SU-DHL-6 (cell line): ENCODE data around the gene COX5A.
"Not testable (repeated sequence)": the region's sequence is repeated elsewhere in the genome, so short reads cannot be mapped to it uniquely, and the experiment has no call there.

Experiments
- H2AFZ ChIP-seq: fragments of 200-600 bp; sonication (generic); 2 replicates; pipeline ENCODE4 v1.6.1; 2014; ENCODE audit warnings: low read depth, mild to moderate bottlenecking, moderate library complexity, mixed read lengths, antibody characterized with exemption, low read length; ENCODE audit not compliant: severe bottlenecking
- H3F3A ChIP-seq: fragments of 200-600 bp; shearing (Covaris generic); 2 replicates; pipeline ENCODE4 v1.6.0; 2016; ENCODE audit warnings: antibody characterized with exemption, mild to moderate bottlenecking; ENCODE audit not compliant: insufficient read depth
- H3K27ac ChIP-seq: fragments of 200-600 bp; sonication (generic); 2 replicates; pipeline ENCODE4 v1.5.1; 2016; ENCODE audit warnings: low read depth, mild to moderate bottlenecking, low read length, moderate library complexity, mixed read lengths
- H3K27me3 ChIP-seq: fragments of 200-600 bp; sonication (generic), shearing (Covaris generic); 2 replicates; pipeline ENCODE4 v1.6.0; 2014; ENCODE audit warnings: mild to moderate bottlenecking, low read length
- H3K36me3 ChIP-seq: fragments of 200-600 bp; sonication (generic); 2 replicates; pipeline ENCODE4 v1.6.1; 2014; ENCODE audit warnings: mild to moderate bottlenecking, low read length, mixed read lengths
- H3K4me2 ChIP-seq: fragments of 300-600, 200-600 bp; shearing (Covaris generic), sonication (generic); 2 replicates; pipeline ENCODE4 v1.6.0; 2014; ENCODE audit warnings: low read length, low read depth, mild to moderate bottlenecking; ENCODE audit not compliant: poor library complexity, severe bottlenecking
- H3K4me3 ChIP-seq: fragments of 200-600 bp; sonication (generic); 2 replicates; pipeline ENCODE4 v1.5.1; 2014; ENCODE audit warnings: antibody characterized with exemption, low read length, mild to moderate bottlenecking, mixed read lengths; ENCODE audit not compliant: insufficient read depth, poor library complexity, severe bottlenecking
- H3K79me2 ChIP-seq: fragments of 200-600 bp; sonication (generic); 2 replicates; pipeline ENCODE4 v1.6.1; 2014; ENCODE audit warnings: mild to moderate bottlenecking, low read length, moderate library complexity; ENCODE audit not compliant: insufficient read depth
- H3K9ac ChIP-seq: fragments of 200-600 bp; sonication (generic); 2 replicates; pipeline ENCODE4 v1.7.0; 2014; ENCODE audit warnings: mild to moderate bottlenecking, low read length
- H3K9me2 ChIP-seq: fragments of 200-600 bp; sonication (generic); replicated peaks from 2 replicates; pipeline ENCODE4 v1.6.1; 2014; ENCODE audit warnings: low read length; ENCODE audit not compliant: insufficient read depth
- H3K9me3 ChIP-seq: fragments of 200-600 bp; sonication (generic); 2 replicates; pipeline ENCODE4 v1.6.1; 2014; ENCODE audit warnings: low read length, mixed read lengths; ENCODE audit not compliant: insufficient read depth
- H4K20me1 ChIP-seq: fragments of 200-600 bp; sonication (generic); 2 replicates; pipeline ENCODE4 v1.6.1; 2014; ENCODE audit warnings: low read depth, mild to moderate bottlenecking, antibody characterized with exemption, low read length, moderate library complexity, mixed read lengths
- EZH2phosphoT487 ChIP-seq: fragments of 200-600 bp; sonication (generic), shearing (Covaris generic); conservative IDR thresholded peaks from 2 replicates; pipeline ENCODE4 v1.6.1; 2018; ENCODE audit warnings: mild to moderate bottlenecking, antibody characterized with exemption, low read length, moderate library complexity, mixed read lengths
- TF ChIP-seq, protein P1 (sequence below): fragments of 200-600 bp; sonication (generic); IDR thresholded peaks from one replicate; pipeline ENCODE4 v1.5.1; 2017; ENCODE audit warnings: antibody characterized with exemption, mild to moderate bottlenecking, low read length, moderate library complexity; ENCODE audit not compliant: insufficient read depth, poor library complexity, severe bottlenecking

COX5A gene

DNA sequence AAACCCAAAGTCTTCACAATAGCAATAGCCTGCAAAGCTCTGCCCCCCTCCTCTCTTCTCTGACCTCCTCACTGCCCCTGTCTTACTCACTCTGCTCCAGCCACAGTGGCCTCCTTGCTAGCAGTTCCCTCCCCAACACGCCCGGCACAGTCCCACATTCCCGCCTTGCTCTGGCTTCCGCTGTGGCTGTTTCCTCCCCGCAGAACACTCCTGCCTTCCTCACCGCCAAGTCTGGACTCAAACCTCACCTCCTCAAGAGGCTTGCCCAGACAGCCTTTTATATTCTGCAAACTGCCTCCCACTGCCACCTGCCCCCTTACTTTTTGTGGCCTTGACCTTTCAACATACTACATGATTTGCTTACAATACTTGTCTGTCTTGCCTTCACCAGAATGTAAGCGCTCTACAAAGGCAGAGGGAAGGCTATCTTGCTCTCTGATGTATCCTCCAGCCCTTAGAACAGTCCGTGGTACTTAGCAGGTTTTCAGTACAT lies 48.4 kb downstream of the COX5A start:
- Histone ChIP-seq H3K79me2 (peaks cover 4% of the 10 kb centered on the region; the same call in 1 of the 2 replicates), H2AFZ (peak overlapping the region; percentile 88), H3K4me3 (peak overlapping the region; percentile 73), H3K9me2 (no peaks in the 10 kb centered on the region), H3F3A (no peaks in the 10 kb centered on the region), H3K9me3 (no peaks in the 10 kb centered on the region), H3K9ac (peak overlapping the region; percentile 75), H4K20me1 (no peaks in the 10 kb centered on the region), H3K27ac (no peak overlapping the region; the same call in 1 of the 2 replicates), H3K27me3 (no peaks in the 10 kb centered on the region), H3K36me3 (no peaks in the 10 kb centered on the region), H3K4me2 (peak overlapping the region; percentile 79)
- TF ChIP-seq, protein P1, sequence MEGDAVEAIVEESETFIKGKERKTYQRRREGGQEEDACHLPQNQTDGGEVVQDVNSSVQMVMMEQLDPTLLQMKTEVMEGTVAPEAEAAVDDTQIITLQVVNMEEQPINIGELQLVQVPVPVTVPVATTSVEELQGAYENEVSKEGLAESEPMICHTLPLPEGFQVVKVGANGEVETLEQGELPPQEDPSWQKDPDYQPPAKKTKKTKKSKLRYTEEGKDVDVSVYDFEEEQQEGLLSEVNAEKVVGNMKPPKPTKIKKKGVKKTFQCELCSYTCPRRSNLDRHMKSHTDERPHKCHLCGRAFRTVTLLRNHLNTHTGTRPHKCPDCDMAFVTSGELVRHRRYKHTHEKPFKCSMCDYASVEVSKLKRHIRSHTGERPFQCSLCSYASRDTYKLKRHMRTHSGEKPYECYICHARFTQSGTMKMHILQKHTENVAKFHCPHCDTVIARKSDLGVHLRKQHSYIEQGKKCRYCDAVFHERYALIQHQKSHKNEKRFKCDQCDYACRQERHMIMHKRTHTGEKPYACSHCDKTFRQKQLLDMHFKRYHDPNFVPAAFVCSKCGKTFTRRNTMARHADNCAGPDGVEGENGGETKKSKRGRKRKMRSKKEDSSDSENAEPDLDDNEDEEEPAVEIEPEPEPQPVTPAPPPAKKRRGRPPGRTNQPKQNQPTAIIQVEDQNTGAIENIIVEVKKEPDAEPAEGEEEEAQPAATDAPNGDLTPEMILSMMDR, result no peak
- TF ChIP-seq EZH2phosphoT487, result no peak

DNA sequence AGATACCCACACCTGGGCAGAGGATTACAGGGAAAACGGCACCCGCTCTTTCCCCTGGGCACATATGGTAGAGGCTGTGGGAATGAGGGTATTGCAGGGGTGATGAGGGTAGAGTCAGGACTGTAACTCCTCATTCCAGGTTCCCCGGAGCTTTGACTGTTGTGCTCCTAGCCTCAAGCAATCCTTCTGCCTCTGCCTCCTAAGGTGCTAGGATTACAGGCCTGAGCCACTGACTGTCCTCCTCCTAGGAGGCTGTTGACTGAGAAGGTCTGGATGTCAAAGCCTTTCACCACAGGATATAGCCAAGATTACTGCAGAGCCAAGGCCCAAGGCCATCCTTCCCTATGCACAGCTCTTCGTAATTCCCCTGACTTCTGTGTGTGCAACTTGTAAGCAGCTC lies 49.2 kb downstream of the COX5A start:
- Histone ChIP-seq H3K9me2 (no peaks in the 10 kb centered on the region), H3K4me3 (no peak overlapping the region), H3K27me3 (no peaks in the 10 kb centered on the region), H4K20me1 (no peaks in the 10 kb centered on the region), H3K9me3 (no peaks in the 10 kb centered on the region), H3K79me2 (peaks cover 4% of the 10 kb centered on the region; the same call in 1 of the 2 replicates), H3K36me3 (no peaks in the 10 kb centered on the region), H3K4me2 (peak overlapping the region; percentile 79), H2AFZ (no peak overlapping the region), H3F3A (no peaks in the 10 kb centered on the region), H3K27ac (no peak overlapping the region), H3K9ac (peak overlapping the region; percentile 75)
- TF ChIP-seq, protein P1, result no peak
- no peak for TF ChIP-seq EZH2phosphoT487

DNA sequence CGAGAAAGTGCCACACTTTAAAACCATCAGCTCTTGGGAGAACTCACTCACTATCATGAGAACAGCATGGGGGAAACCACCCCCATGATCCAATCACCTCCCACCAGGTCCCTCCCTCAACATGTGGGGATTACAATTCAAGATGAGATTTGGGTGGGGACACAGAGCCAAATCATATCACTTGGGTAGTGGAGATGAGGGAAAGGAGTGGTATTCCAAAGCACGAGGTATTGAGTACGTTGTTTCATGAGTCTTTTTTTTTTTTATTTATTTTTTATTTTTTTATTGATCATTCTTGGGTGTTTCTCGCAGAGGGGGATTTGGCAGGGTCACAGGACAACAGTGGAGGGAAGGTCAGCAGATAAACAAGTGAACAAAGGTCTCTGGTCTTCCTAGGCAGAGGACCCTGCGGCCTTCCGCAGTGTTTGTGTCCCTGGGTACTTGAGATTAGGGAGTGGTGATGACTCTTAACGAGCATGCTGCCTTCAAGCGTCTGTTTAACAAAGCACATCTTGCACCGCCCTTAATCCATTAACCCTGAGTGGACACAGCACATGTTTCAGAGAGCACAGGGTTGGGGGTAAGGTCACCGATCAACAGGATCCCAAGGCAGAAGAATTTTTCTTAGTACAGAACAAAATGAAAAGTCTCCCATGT lies 50.2 kb downstream of the COX5A start:
- H3K27ac ChIP-seq, H3K9me2 ChIP-seq: not testable (repeated sequence)

DNA sequence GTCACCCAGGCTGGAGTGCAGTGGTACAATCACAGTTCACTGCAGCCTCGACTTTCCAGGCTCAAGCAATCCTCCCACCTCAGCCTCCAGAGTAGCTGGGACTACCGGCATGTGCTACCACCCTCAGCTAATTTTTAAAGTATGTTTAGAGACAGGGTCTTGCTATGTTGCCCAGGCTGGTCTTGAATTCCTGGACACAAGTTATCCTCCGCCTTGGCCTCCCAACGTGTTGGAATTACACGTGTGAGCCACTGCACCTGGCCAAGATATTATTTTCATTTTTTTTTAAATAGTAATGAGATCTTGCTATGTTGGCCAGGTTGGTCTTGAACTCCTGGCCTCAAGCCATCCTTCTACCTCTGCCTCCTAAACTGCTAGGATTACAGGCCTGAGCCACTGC lies 52.4 kb downstream of the COX5A start:
- Histone ChIP-seq H3K9ac (no peak overlapping the region), H3F3A (no peaks in the 10 kb centered on the region), H3K9me3 (peaks cover 16% of the 10 kb centered on the region), H4K20me1 (no peaks in the 10 kb centered on the region), H3K27ac (no peak overlapping the region), H3K4me3 (no peak overlapping the region), H3K9me2 (no peaks in the 10 kb centered on the region), H3K4me2 (no peak overlapping the region), H3K27me3 (no peaks in the 10 kb centered on the region), H3K79me2 (peaks cover 3% of the 10 kb centered on the region; the same call in 1 of the 2 replicates), H3K36me3 (no peaks in the 10 kb centered on the region), H2AFZ (no peak overlapping the region)
- TF ChIP-seq, protein P1, result no peak
- no peak for TF ChIP-seq EZH2phosphoT487

More for the DNA sequence above, 50.2 kb downstream of the COX5A start:
- not testable (repeated sequence) for H3K36me3 ChIP-seq, H3K9me3 ChIP-seq, H3K9ac ChIP-seq, H4K20me1 ChIP-seq, H2AFZ ChIP-seq, H3K79me2 ChIP-seq, H3F3A ChIP-seq, H3K4me3 ChIP-seq, H3K4me2 ChIP-seq, H3K27me3 ChIP-seq
